ENCODE results near the gene ROBO2. TPM values are rescaled to one million over a fixed set of nuclear protein-coding genes. Genes with fewer than 3 reads are reported as not detected.

Gene ROBO2
- total RNA-seq, 4 donors from 2014 or later = 0.16 to 4.0 (median 1.3) TPM

- TF ChIP-seq CTCF (IDR thresholded peaks at IDR 0.05; ENCODE audit: low read depth) = no peak
Observed at GRCh38 chr3:77303955-77304699, 264.2 kb downstream of the ROBO2 start.

GRCh38 chr3:77304700-77305021, 264.8 kb downstream of the ROBO2 start:
- no peak for TF ChIP-seq CTCF (IDR thresholded peaks at IDR 0.05; ENCODE audit: low read depth)

GRCh38 chr3:77309460-77309859, 269.6 kb downstream of the ROBO2 start:
- no peak for TF ChIP-seq CTCF (IDR thresholded peaks at IDR 0.05; ENCODE audit: low read depth)

- no peak for TF ChIP-seq CTCF (IDR thresholded peaks at IDR 0.05; ENCODE audit: low read depth)
Observed at GRCh38 chr3:77313843-77314242, 273.9 kb downstream of the ROBO2 start.

GRCh38 chr3:77319711-77320110, 279.8 kb downstream of the ROBO2 start:
- TF ChIP-seq CTCF (IDR thresholded peaks at IDR 0.05; ENCODE audit: low read depth) = no peak

GRCh38 chr3:77320514-77320913, 280.6 kb downstream of the ROBO2 start:
- no peak for TF ChIP-seq CTCF (IDR thresholded peaks at IDR 0.05; ENCODE audit: low read depth)

GRCh38 chr3:77321646-77322045, 281.7 kb downstream of the ROBO2 start:
- no peak for TF ChIP-seq CTCF (IDR thresholded peaks at IDR 0.05; ENCODE audit: low read depth)

Measured in subcutaneous adipose tissue (tissue), 4 donors.